ENCODE results near the gene RAB21.

RAB21 gene

DNA sequence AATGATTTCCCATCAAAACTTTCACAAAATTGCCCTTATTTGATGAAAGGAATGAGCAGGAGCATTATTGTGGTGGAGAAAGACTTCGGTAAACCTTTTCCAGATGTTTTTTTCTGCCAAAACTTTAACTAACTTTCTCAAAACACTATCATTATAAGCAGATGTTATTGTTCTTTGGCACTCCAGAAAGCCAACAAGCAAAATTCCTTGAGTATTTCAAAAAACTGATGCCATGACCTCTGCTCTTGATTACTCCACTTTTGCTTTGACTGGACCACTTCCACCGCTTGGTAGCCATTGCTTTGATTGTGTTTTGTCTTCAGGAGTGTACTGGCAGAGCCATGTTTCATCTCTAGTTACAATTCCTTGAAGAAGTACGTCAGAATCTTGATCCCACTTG lies 29.7 kb upstream of the RAB21 start:
- Histone ChIP-seq H3K4me2 (ENCODE audit: insufficient read depth, low read length) (no peak overlapping the region), H3K4me1 (ENCODE audit: insufficient read depth, low read length) (no peaks in the 10 kb centered on the region), H3K27me3 (ENCODE audit: insufficient read depth, low read length, poor library complexity) (no peaks in the 10 kb centered on the region), H3K27ac (ENCODE audit: low read length) (no peak overlapping the region), H3K36me3 (ENCODE audit: insufficient read depth, low read length) (no peaks in the 10 kb centered on the region), H4K20me1 (ENCODE audit: insufficient read depth, low read length) (no peaks in the 10 kb centered on the region), H3K4me3 (ENCODE audit: low read depth in 1 of 2, low read length in 2 of 2) (no peak overlapping the region), H2AFZ (ENCODE audit: low read depth, low read length) (no peak overlapping the region), H3K79me2 (ENCODE audit: insufficient read depth, low read length) (no peaks in the 10 kb centered on the region), H3K9ac (ENCODE audit: low read depth, low read length) (no peak overlapping the region), H3K9me3 (ENCODE audit: insufficient read depth, low read length, severe bottlenecking) (no peaks in the 10 kb centered on the region)
- no peak for ATAC-seq (ENCODE audit: insufficient read depth, low read depth)
- no peak for TF ChIP-seq CTCF (IDR thresholded peaks at IDR 0.05; ENCODE audit: borderline replicate concordance, extremely low read depth, low read length, poor library complexity, severe bottlenecking)
- TF ChIP-seq EZH2 (IDR thresholded peaks at IDR 0.05; ENCODE audit: borderline replicate concordance, low read depth, low read length, severe bottlenecking) = no peak
- no peak for DNase-seq

GRCh38 chr12:71726548-71726947 lies 28.1 kb upstream of the RAB21 start:
- no peak overlapping the region for H2AFZ ChIP-seq (ENCODE audit: low read depth, low read length)

GRCh38 chr12:71727958-71728357 lies 26.7 kb upstream of the RAB21 start:
- Histone ChIP-seq H3K4me1 (ENCODE audit: insufficient read depth, low read length) (no peaks in the 10 kb centered on the region), H3K27ac (ENCODE audit: low read length) (no peak overlapping the region), H2AFZ (ENCODE audit: low read depth, low read length) (no peak overlapping the region), H4K20me1 (ENCODE audit: insufficient read depth, low read length) (no peaks in the 10 kb centered on the region), H3K27me3 (ENCODE audit: insufficient read depth, low read length, poor library complexity) (no peaks in the 10 kb centered on the region), H3K4me3 (ENCODE audit: low read depth in 1 of 2, low read length in 2 of 2) (no peak overlapping the region), H3K9me3 (ENCODE audit: insufficient read depth, low read length, severe bottlenecking) (no peaks in the 10 kb centered on the region), H3K4me2 (ENCODE audit: insufficient read depth, low read length) (no peak overlapping the region), H3K9ac (ENCODE audit: low read depth, low read length) (no peak overlapping the region), H3K36me3 (ENCODE audit: insufficient read depth, low read length) (no peaks in the 10 kb centered on the region), H3K79me2 (ENCODE audit: insufficient read depth, low read length) (no peaks in the 10 kb centered on the region)
- ATAC-seq (ENCODE audit: insufficient read depth, low read depth) (no peak), DNase-seq (no peak)
- TF ChIP-seq CTCF (IDR thresholded peaks at IDR 0.05; ENCODE audit: borderline replicate concordance, extremely low read depth, low read length, poor library complexity, severe bottlenecking) = no peak
- no peak for TF ChIP-seq EZH2 (IDR thresholded peaks at IDR 0.05; ENCODE audit: borderline replicate concordance, low read depth, low read length, severe bottlenecking)

More at GRCh38 chr12:71726548-71726947, 28.1 kb upstream of the RAB21 start:
- H3K9ac ChIP-seq (ENCODE audit: low read depth, low read length) = no peak overlapping the region
- no peak overlapping the region for H3K27ac ChIP-seq (ENCODE audit: low read length)
- no peaks in the 10 kb centered on the region for H3K4me1 ChIP-seq (ENCODE audit: insufficient read depth, low read length)
- H3K4me3 ChIP-seq (ENCODE audit: low read depth in 1 of 2, low read length in 2 of 2) = no peak overlapping the region
- no peaks in the 10 kb centered on the region for H3K9me3 ChIP-seq (ENCODE audit: insufficient read depth, low read length, severe bottlenecking)
- ATAC-seq (ENCODE audit: insufficient read depth, low read depth) = no peak
- no peaks in the 10 kb centered on the region for H3K36me3 ChIP-seq (ENCODE audit: insufficient read depth, low read length)
- H4K20me1 ChIP-seq (ENCODE audit: insufficient read depth, low read length) = no peaks in the 10 kb centered on the region
- no peak for DNase-seq
- no peaks in the 10 kb centered on the region for H3K27me3 ChIP-seq (ENCODE audit: insufficient read depth, low read length, poor library complexity)
- H3K4me2 ChIP-seq (ENCODE audit: insufficient read depth, low read length) = no peak overlapping the region
- TF ChIP-seq EZH2 (IDR thresholded peaks at IDR 0.05; ENCODE audit: borderline replicate concordance, low read depth, low read length, severe bottlenecking) = no peak
- TF ChIP-seq CTCF (IDR thresholded peaks at IDR 0.05; ENCODE audit: borderline replicate concordance, extremely low read depth, low read length, poor library complexity, severe bottlenecking) = no peak
- no peaks in the 10 kb centered on the region for H3K79me2 ChIP-seq (ENCODE audit: insufficient read depth, low read length)

- H3K79me2 ChIP-seq (ENCODE audit: insufficient read depth, low read length) = no peaks in the 10 kb centered on the region
- H3K9ac ChIP-seq (ENCODE audit: low read depth, low read length) = no peak overlapping the region
- ATAC-seq (ENCODE audit: insufficient read depth, low read depth) (no peak), DNase-seq (no peak)
- no peak overlapping the region for H2AFZ ChIP-seq (ENCODE audit: low read depth, low read length)
- no peaks in the 10 kb centered on the region for H3K9me3 ChIP-seq (ENCODE audit: insufficient read depth, low read length, severe bottlenecking)
- H3K4me3 ChIP-seq (ENCODE audit: low read depth in 1 of 2, low read length in 2 of 2) = no peak overlapping the region
- no peak overlapping the region for H3K27ac ChIP-seq (ENCODE audit: low read length)
- no peak overlapping the region for H3K4me2 ChIP-seq (ENCODE audit: insufficient read depth, low read length)
- TF ChIP-seq EZH2 (IDR thresholded peaks at IDR 0.05; ENCODE audit: borderline replicate concordance, low read depth, low read length, severe bottlenecking) (no peak), CTCF (IDR thresholded peaks at IDR 0.05; ENCODE audit: borderline replicate concordance, extremely low read depth, low read length, poor library complexity, severe bottlenecking) (no peak)
- H3K36me3 ChIP-seq (ENCODE audit: insufficient read depth, low read length) = no peaks in the 10 kb centered on the region
- H4K20me1 ChIP-seq (ENCODE audit: insufficient read depth, low read length) = no peaks in the 10 kb centered on the region
- no peaks in the 10 kb centered on the region for H3K4me1 ChIP-seq (ENCODE audit: insufficient read depth, low read length)
- H3K27me3 ChIP-seq (ENCODE audit: insufficient read depth, low read length, poor library complexity) = no peaks in the 10 kb centered on the region
These were observed 23.7 kb upstream of the RAB21 start for GRCh38 chr12:71730936-71731335.
